ENCODE data around the gene INSL3.
A peak's percentile ranks its signal among the peaks of the same experiment; 100 is the strongest.

The INSL3 gene

GRCh38 chr19:17841810-17842662 is 20.7 kb upstream of the INSL3 start:
- POLR2A ChIA-PET: no interaction called here
- peak; percentile 53 for DNase-seq (ENCODE audit: extremely low spot score)
- no peak for TF ChIP-seq CTCF (IDR thresholded peaks at IDR 0.05; ENCODE audit: control extremely low read depth, extremely low read depth, low read depth, missing control alignments)

GRCh38 chr19:17841371-17841809 is 20.1 kb upstream of the INSL3 start:
- CTCF ChIA-PET: interaction anchor here (0.6 kb wide), 1 partner anchor 79 kb away, joined by 3 read pairs; no protein-coding TSS in a partner anchor
- POLR2A ChIA-PET: no interaction called here
- DNase-seq (ENCODE audit: extremely low spot score): no peak
- no peak for TF ChIP-seq CTCF (IDR thresholded peaks at IDR 0.05; ENCODE audit: control extremely low read depth, extremely low read depth, low read depth, missing control alignments)

More at GRCh38 chr19:17841810-17842662, 20.7 kb upstream of the INSL3 start:
- CTCF ChIA-PET: interaction anchor here (0.6 kb wide), 1 partner anchor 79 kb away, joined by 3 read pairs; no protein-coding TSS in a partner anchor

GRCh38 chr19:17840019-17840418 is 18.7 kb upstream of the INSL3 start:
- TF ChIP-seq CTCF (IDR thresholded peaks at IDR 0.05; ENCODE audit: control extremely low read depth, extremely low read depth, low read depth, missing control alignments): no peak
- ChIA-PET POLR2A (no interaction called here), CTCF (interaction anchor here (0.9 kb wide), 1 partner anchor 20 kb away, joined by 3 read pairs; the partner anchor contains the start of gene RPL18A)
- no peak for DNase-seq (ENCODE audit: extremely low spot score)

- CTCF ChIA-PET: no interaction called here
- no peak for DNase-seq (ENCODE audit: extremely low spot score)
- TF ChIP-seq CTCF (IDR thresholded peaks at IDR 0.05; ENCODE audit: control extremely low read depth, extremely low read depth, low read depth, missing control alignments): no peak
- POLR2A ChIA-PET: no interaction called here
These were observed 16.7 kb upstream of the INSL3 start for GRCh38 chr19:17837972-17838371.

GRCh38 chr19:17836530-17836929 is 15.2 kb upstream of the INSL3 start:
- no peak for TF ChIP-seq CTCF (IDR thresholded peaks at IDR 0.05; ENCODE audit: control extremely low read depth, extremely low read depth, low read depth, missing control alignments)
- POLR2A ChIA-PET: no interaction called here

GRCh38 chr19:17835182-17836006 is 14.1 kb upstream of the INSL3 start:
- no peak for TF ChIP-seq CTCF (IDR thresholded peaks at IDR 0.05; ENCODE audit: control extremely low read depth, extremely low read depth, low read depth, missing control alignments)
- ChIA-PET CTCF (no interaction called here), POLR2A (no interaction called here)
- no peak for DNase-seq (ENCODE audit: extremely low spot score)

More at GRCh38 chr19:17836530-17836929, 15.2 kb upstream of the INSL3 start:
- CTCF ChIA-PET: no interaction called here
- no peak for DNase-seq (ENCODE audit: extremely low spot score)

Measured in GM10248 (cell line).